HEK293 (cell line): Measurements from ENCODE around the gene ACVR1C.
"Not testable (repeated sequence)": the region's sequence is repeated elsewhere in the genome, so short reads cannot be mapped to it uniquely, and the experiment has no call there.

ENCODE experiments used
- CTCF ChIA-PET: fragments of 350-600 bp; formaldehyde crosslinking; extraction: SDS; loops from one replicate; lab custom pipeline; 2021; ENCODE audit warnings: antibody characterized with exemption; lab: Yijun Ruan, JAX
- POLR2A ChIA-PET: fragments of 300-600 bp; formaldehyde crosslinking; extraction: SDS; loops from one replicate; lab custom pipeline; 2020; ENCODE audit warnings: antibody characterized with exemption, inconsistent platforms; lab: Yijun Ruan, JAX
- H3K27ac ChIP-seq: fragments of 200-500 bp; sonication (Bioruptor generic); 2 replicates; pipeline ENCODE4 v1.5.1; 2014; ENCODE audit warnings: low read depth, low read length, control low read depth, inconsistent platforms; ENCODE audit errors: extremely low read depth
- H3K36me3 ChIP-seq, 2 experiments: fragments of 200-500 bp in 1 of 2; sonication (Bioruptor generic) in 1 of 2; 1 replicate in 1 of 2; 2 replicates in 1 of 2; pipeline ENCODE4 v1.5.1; 2014 to 2017; ENCODE audit warnings: inconsistent platforms in 2 of 2, low read length in 2 of 2; ENCODE audit not compliant: control insufficient read depth in 2 of 2, insufficient read depth in 1 of 2
- H3K4me1 ChIP-seq: fragments of 200-500 bp; sonication (Bioruptor generic); 2 replicates; pipeline ENCODE4 v1.5.1; 2014; ENCODE audit warnings: mild to moderate bottlenecking, low read length, inconsistent platforms; ENCODE audit not compliant: control insufficient read depth, insufficient read depth
- H3K4me3 ChIP-seq: 2 replicates; pipeline ENCODE4 v1.5.1; 2011; ENCODE audit warnings: low read depth, mild to moderate bottlenecking, control low read depth, low read length, moderate library complexity
- H3K9me3 ChIP-seq: fragments of 200-500 bp; sonication (Bioruptor generic); 2 replicates; pipeline ENCODE4 v1.5.1; 2014; ENCODE audit warnings: low read depth, low read length, inconsistent platforms; ENCODE audit not compliant: control insufficient read depth, insufficient read depth
- GLI4 ChIP-seq: fragments of 450-650 bp; formaldehyde crosslinking; IDR thresholded peaks from 2 replicates; pipeline ENCODE4 v1.5.1; 2016; ENCODE audit warnings: missing biosample characterization, missing genetic modification characterization
- IKZF3 ChIP-seq: fragments of 450-650 bp; IDR thresholded peaks from 2 replicates; pipeline ENCODE4 v1.5.0; 2018; ENCODE audit warnings: missing biosample characterization, mild to moderate bottlenecking, missing genetic modification characterization, moderate library complexity
- YY1 ChIP-seq: fragments of 450-650 bp; formaldehyde crosslinking; IDR thresholded peaks from 2 replicates; pipeline ENCODE4 v1.5.1; 2018; ENCODE audit warnings: missing biosample characterization, missing genetic modification characterization
- ZBTB10 ChIP-seq: fragments of 450-650 bp; formaldehyde crosslinking; IDR thresholded peaks from 2 replicates; pipeline ENCODE4 v1.5.1; 2016; ENCODE audit warnings: missing biosample characterization, missing genetic modification characterization
- ZNF114 ChIP-seq: fragments of 450-650 bp; formaldehyde crosslinking; IDR thresholded peaks from 2 replicates; pipeline ENCODE4 v1.5.0; 2017; ENCODE audit warnings: missing biosample characterization, missing genetic modification characterization
- ZNF157 ChIP-seq: fragments of 450-650 bp; formaldehyde crosslinking; IDR thresholded peaks from 2 replicates; pipeline ENCODE4 v1.5.1; 2016; ENCODE audit warnings: missing biosample characterization, missing genetic modification characterization
- ZNF184 ChIP-seq: fragments of 450-650 bp; IDR thresholded peaks from 2 replicates; pipeline ENCODE4 v1.5.1; 2018; ENCODE audit warnings: missing biosample characterization, mild to moderate bottlenecking, missing genetic modification characterization
- ZNF19 ChIP-seq: fragments of 450-650 bp; formaldehyde crosslinking; IDR thresholded peaks from 2 replicates; pipeline ENCODE4; 2016; ENCODE audit warnings: missing biosample characterization, missing genetic modification characterization, low read depth
- ZNF2 ChIP-seq: fragments of 450-650 bp; formaldehyde crosslinking; IDR thresholded peaks from 2 replicates; pipeline ENCODE4 v1.5.1; 2016; ENCODE audit warnings: missing biosample characterization, missing genetic modification characterization
- ZNF239 ChIP-seq: fragments of 450-650 bp; formaldehyde crosslinking; IDR thresholded peaks from 2 replicates; pipeline ENCODE4 v1.5.1; 2016; ENCODE audit warnings: missing biosample characterization, missing genetic modification characterization
- ZNF266 ChIP-seq: fragments of 450-650 bp; formaldehyde crosslinking; IDR thresholded peaks from 2 replicates; pipeline ENCODE4 v1.5.1; 2016; ENCODE audit warnings: missing biosample characterization, missing genetic modification characterization, low read depth
- ZNF302 ChIP-seq: fragments of 450-650 bp; formaldehyde crosslinking; IDR thresholded peaks from 2 replicates; pipeline ENCODE4 v1.5.1; 2016; ENCODE audit warnings: missing biosample characterization, missing genetic modification characterization, low read depth
- ZNF311 ChIP-seq: fragments of 450-650 bp; formaldehyde crosslinking; IDR thresholded peaks from 2 replicates; pipeline ENCODE4 v1.5.1; 2017; ENCODE audit warnings: missing biosample characterization, missing genetic modification characterization, borderline replicate concordance
- ZNF335 ChIP-seq: fragments of 450-650 bp; formaldehyde crosslinking; conservative IDR thresholded peaks from 2 replicates; pipeline ENCODE4 v1.5.1; 2016; ENCODE audit warnings: missing biosample characterization, missing genetic modification characterization
- ZNF341 ChIP-seq: fragments of 450-650 bp; formaldehyde crosslinking; IDR thresholded peaks from 2 replicates; pipeline ENCODE4; 2016; ENCODE audit warnings: low read depth, missing biosample characterization, missing genetic modification characterization
- ZNF513 ChIP-seq: fragments of 450-650 bp; IDR thresholded peaks from 2 replicates; pipeline ENCODE4 v1.5.1; 2018; ENCODE audit warnings: missing biosample characterization, missing genetic modification characterization
- ZNF529 ChIP-seq: fragments of 450-650 bp; formaldehyde crosslinking; IDR thresholded peaks from 2 replicates; pipeline ENCODE4 v1.5.1; 2017; ENCODE audit warnings: missing genetic modification characterization, missing biosample characterization; ENCODE audit not compliant: insufficient replicate concordance
- ZNF610 ChIP-seq: fragments of 450-650 bp; formaldehyde crosslinking; IDR thresholded peaks from 2 replicates; pipeline ENCODE4 v1.5.1; 2016; ENCODE audit warnings: missing biosample characterization, missing genetic modification characterization, borderline replicate concordance
- ZNF776 ChIP-seq: fragments of 450-650 bp; formaldehyde crosslinking; IDR thresholded peaks from 2 replicates; pipeline ENCODE4 v1.5.0; 2017; ENCODE audit warnings: missing biosample characterization, missing genetic modification characterization, borderline replicate concordance
- ZSCAN23 ChIP-seq: fragments of 450-650 bp; formaldehyde crosslinking; IDR thresholded peaks from 2 replicates; pipeline ENCODE4 v1.5.1; 2016; ENCODE audit warnings: missing biosample characterization, missing genetic modification characterization
- TF ChIP-seq, protein P1 (sequence below): fragments of 450-650 bp; formaldehyde crosslinking; IDR thresholded peaks from 2 replicates; pipeline ENCODE4 v1.5.1; 2016; ENCODE audit warnings: missing biosample characterization, missing genetic modification characterization

Gene ACVR1C

DNA sequence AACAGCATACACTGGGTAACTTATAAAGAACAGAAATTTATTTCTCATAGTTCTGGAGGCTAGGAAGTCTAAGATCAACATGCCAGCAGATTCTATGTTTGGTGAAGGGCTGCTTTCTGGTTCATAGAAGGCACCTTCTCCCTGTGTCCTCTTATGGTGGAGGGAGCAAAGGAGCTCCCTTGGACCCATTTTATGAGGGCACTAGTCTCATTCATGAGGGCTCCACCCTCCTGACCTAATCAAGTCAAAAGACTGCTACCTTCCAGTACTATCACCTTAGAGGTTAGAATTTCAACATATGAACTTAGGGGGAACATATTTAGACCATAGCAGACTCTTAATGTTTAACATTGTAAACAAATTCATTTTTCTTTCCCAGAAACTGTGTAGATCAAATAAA lies 54.5 kb downstream of the ACVR1C start (continued):
- TF ChIP-seq ZBTB10 (no peak), ZNF2 (tag by site-specific recombination) (no peak), YY1 (no peak), ZNF513 (tag by site-specific recombination) (no peak), ZNF335 (tag by site-specific recombination) (no peak)

- Histone ChIP-seq H3K27ac (no peak overlapping the region), H3K4me3 (no peak overlapping the region), H3K4me1 (no peaks in the 10 kb centered on the region), H3K36me3 (no peaks in the 10 kb centered on the region), H3K9me3 (no peaks in the 10 kb centered on the region)
- CTCF ChIA-PET, result interaction anchor here (1.0 kb wide), 1 partner anchor 214 kb away, joined by 3 read pairs; no protein-coding TSS in a partner anchor
- no peak for TF ChIP-seq IKZF3
- TF ChIP-seq GLI4, result no peak
- TF ChIP-seq ZNF335 (tag by site-specific recombination), result no peak
- no peak for TF ChIP-seq ZNF114 (tag by site-specific recombination)
- TF ChIP-seq ZNF19, result no peak
- POLR2A ChIA-PET, result no interaction called here
Measured at GRCh38 chr2:157572725-157573124, 55.9 kb downstream of the ACVR1C start.

DNA sequence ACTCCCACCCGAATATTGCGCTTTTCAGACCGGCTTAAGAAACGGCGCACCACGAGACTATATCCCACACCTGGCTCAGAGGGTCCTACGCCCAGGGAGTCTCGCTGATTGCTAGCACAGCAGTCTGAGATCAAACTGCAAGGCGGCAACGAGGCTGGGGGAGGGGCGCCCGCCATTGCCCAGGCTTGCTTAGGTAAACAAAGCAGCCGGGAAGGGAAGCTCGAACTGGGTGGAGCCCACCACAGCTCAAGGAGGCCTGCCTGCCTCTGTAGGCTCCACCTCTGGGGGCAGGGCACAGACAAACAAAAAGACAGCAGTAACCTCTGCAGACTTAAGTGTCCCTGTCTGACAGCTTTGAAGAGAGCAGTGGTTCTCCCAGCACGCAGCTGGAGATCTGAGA lies 62.0 kb downstream of the ACVR1C start:
- not testable (repeated sequence) for H3K36me3 ChIP-seq

GRCh38 chr2:157566113-157566512 lies 62.6 kb downstream of the ACVR1C start:
- POLR2A ChIA-PET, CTCF ChIA-PET, H3K9me3 ChIP-seq, H3K36me3 ChIP-seq, H3K4me3 ChIP-seq, H3K4me1 ChIP-seq, H3K27ac ChIP-seq: not testable (repeated sequence)

More for the DNA sequence above, 62.0 kb downstream of the ACVR1C start:
- H3K4me1 ChIP-seq, H3K9me3 ChIP-seq, H3K4me3 ChIP-seq, POLR2A ChIA-PET, CTCF ChIA-PET, H3K27ac ChIP-seq: not testable (repeated sequence)

- Histone ChIP-seq H3K4me3 (no peak overlapping the region), H3K27ac (no peak overlapping the region), H3K4me1 (no peaks in the 10 kb centered on the region), H3K36me3 (no peaks in the 10 kb centered on the region), H3K9me3 (no peaks in the 10 kb centered on the region)
- ChIA-PET CTCF (interaction anchor here (0.5 kb wide), 1 partner anchor 9 kb away, joined by 3 read pairs; no protein-coding TSS in a partner anchor), POLR2A (no interaction called here)
- TF ChIP-seq ZNF302 (no peak), ZNF311 (tag by site-specific recombination) (no peak), ZNF266 (tag by site-specific recombination) (no peak), ZNF184 (no peak), ZNF239 (tag by site-specific recombination) (no peak), ZNF776 (no peak), ZNF341 (tag by site-specific recombination) (no peak), ZNF610 (tag by site-specific recombination) (no peak), ZSCAN23 (tag by site-specific recombination) (no peak), ZNF157 (tag by site-specific recombination) (no peak), ZNF529 (tag by site-specific recombination) (no peak)
- TF ChIP-seq, protein P1, sequence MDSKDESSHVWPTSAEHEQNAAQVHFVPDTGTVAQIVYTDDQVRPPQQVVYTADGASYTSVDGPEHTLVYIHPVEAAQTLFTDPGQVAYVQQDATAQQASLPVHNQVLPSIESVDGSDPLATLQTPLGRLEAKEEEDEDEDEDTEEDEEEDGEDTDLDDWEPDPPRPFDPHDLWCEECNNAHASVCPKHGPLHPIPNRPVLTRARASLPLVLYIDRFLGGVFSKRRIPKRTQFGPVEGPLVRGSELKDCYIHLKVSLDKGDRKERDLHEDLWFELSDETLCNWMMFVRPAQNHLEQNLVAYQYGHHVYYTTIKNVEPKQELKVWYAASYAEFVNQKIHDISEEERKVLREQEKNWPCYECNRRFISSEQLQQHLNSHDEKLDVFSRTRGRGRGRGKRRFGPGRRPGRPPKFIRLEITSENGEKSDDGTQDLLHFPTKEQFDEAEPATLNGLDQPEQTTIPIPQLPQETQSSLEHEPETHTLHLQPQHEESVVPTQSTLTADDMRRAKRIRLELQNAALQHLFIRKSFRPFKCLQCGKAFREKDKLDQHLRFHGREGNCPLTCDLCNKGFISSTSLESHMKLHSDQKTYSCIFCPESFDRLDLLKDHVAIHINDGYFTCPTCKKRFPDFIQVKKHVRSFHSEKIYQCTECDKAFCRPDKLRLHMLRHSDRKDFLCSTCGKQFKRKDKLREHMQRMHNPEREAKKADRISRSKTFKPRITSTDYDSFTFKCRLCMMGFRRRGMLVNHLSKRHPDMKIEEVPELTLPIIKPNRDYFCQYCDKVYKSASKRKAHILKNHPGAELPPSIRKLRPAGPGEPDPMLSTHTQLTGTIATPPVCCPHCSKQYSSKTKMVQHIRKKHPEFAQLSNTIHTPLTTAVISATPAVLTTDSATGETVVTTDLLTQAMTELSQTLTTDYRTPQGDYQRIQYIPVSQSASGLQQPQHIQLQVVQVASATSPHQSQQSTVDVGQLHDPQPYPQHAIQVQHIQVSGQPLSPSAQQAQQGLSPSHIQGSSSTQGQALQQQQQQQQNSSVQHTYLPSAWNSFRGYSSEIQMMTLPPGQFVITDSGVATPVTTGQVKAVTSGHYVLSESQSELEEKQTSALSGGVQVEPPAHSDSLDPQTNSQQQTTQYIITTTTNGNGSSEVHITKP (tag by site-specific recombination), result no peak
Measured at GRCh38 chr2:157565550-157565949, 63.1 kb downstream of the ACVR1C start.
